Ureter (tissue), 1 donor: Measurements from ENCODE around the gene LUC7L. TPM values are rescaled to one million over a fixed set of nuclear protein-coding genes. Genes with fewer than 3 reads are reported as not detected.
"Not testable (repeated sequence)": the region's sequence is repeated elsewhere in the genome, so short reads cannot be mapped to it uniquely, and the experiment has no call there.

ENCODE experiments used
- DNase-seq: peaks from one replicate; pipeline ENCODE4 v3.0.0-alpha.2; 2020; ENCODE audit warnings: low spot score
- total RNA-seq: library from RNA; stranded (reverse); gene quantifications from one replicate; pipeline ENCODE4 v1.2.4, GENCODE V29; 2023
- donor health status: DM: yes; HTN: yes; CAD: no.

Gene LUC7L
- total RNA-seq, 1 donor from 2014 or later = 85.3 TPM

GRCh38 chr16:229731-230281 lies 557 bp upstream of the LUC7L start:
- DNase-seq = no peak

GRCh38 chr16:228151-228851 lies 948 bp downstream of the LUC7L start:
- DNase-seq = no peak

- DNase-seq = no peak
Measured at GRCh38 chr16:220021-220420, 9.2 kb downstream of the LUC7L start.

GRCh38 chr16:212999-213398 lies 16.2 kb downstream of the LUC7L start:
- no peak for DNase-seq

GRCh38 chr16:211631-212180 lies 17.5 kb downstream of the LUC7L start:
- not testable (repeated sequence) for DNase-seq

- DNase-seq = not testable (repeated sequence)
Measured at GRCh38 chr16:209359-209758, 19.9 kb downstream of the LUC7L start.

GRCh38 chr16:204046-204445 lies 25.2 kb downstream of the LUC7L start:
- not testable (repeated sequence) for DNase-seq

GRCh38 chr16:203246-203645 lies 26.0 kb downstream of the LUC7L start:
- DNase-seq = no peak

- DNase-seq = no peak
Measured at GRCh38 chr16:200388-200787, 28.9 kb downstream of the LUC7L start.

- no peak for DNase-seq
Measured at GRCh38 chr16:194516-194915, 34.7 kb downstream of the LUC7L start.

- DNase-seq = no peak
Measured at GRCh38 chr16:193441-193840, 35.8 kb downstream of the LUC7L start.

GRCh38 chr16:192686-193085 lies 36.6 kb downstream of the LUC7L start:
- DNase-seq = no peak

GRCh38 chr16:191831-192230 lies 37.4 kb downstream of the LUC7L start:
- DNase-seq = no peak

- no peak for DNase-seq
Measured at GRCh38 chr16:189604-190186, 39.6 kb downstream of the LUC7L start.

GRCh38 chr16:188674-189073 lies 40.6 kb downstream of the LUC7L start:
- no peak for DNase-seq

- DNase-seq = no peak
Measured at GRCh38 chr16:187330-187729, 41.9 kb downstream of the LUC7L start.

- DNase-seq = no peak
Measured at GRCh38 chr16:185691-186090, 43.6 kb downstream of the LUC7L start.

GRCh38 chr16:185213-185612 lies 44.0 kb downstream of the LUC7L start:
- DNase-seq = no peak

- no peak for DNase-seq
Measured at GRCh38 chr16:183005-183404, 46.2 kb downstream of the LUC7L start.

- no peak for DNase-seq
Measured at GRCh38 chr16:181565-182021, 47.7 kb downstream of the LUC7L start.

GRCh38 chr16:180681-181564 lies 48.3 kb downstream of the LUC7L start:
- peak; percentile 67 for DNase-seq

- no peak for DNase-seq
Measured at GRCh38 chr16:180101-180675, 49.1 kb downstream of the LUC7L start, which contains the start of gene HBQ1. HBQ1 (plus strand) TSS chr16:180459; CDS start chr16:180487, 28 bp downstream.
